Brain pericyte (primary cell): ENCODE results near the gene MRM2.

ENCODE experiments used
- DNase-seq: peaks from one replicate; pipeline ENCODE4 v3.0.0-alpha.2; 2012; ENCODE audit warnings: low read depth, low spot score

MRM2 gene

GRCh38 chr7:2203766-2204300, 38.2 kb downstream of the MRM2 start:
- no peak for DNase-seq

- DNase-seq, result no peak
These were observed 38.9 kb downstream of the MRM2 start for GRCh38 chr7:2202901-2203765.

- no peak for DNase-seq
These were observed 39.6 kb downstream of the MRM2 start for GRCh38 chr7:2202361-2202761.

DNA sequence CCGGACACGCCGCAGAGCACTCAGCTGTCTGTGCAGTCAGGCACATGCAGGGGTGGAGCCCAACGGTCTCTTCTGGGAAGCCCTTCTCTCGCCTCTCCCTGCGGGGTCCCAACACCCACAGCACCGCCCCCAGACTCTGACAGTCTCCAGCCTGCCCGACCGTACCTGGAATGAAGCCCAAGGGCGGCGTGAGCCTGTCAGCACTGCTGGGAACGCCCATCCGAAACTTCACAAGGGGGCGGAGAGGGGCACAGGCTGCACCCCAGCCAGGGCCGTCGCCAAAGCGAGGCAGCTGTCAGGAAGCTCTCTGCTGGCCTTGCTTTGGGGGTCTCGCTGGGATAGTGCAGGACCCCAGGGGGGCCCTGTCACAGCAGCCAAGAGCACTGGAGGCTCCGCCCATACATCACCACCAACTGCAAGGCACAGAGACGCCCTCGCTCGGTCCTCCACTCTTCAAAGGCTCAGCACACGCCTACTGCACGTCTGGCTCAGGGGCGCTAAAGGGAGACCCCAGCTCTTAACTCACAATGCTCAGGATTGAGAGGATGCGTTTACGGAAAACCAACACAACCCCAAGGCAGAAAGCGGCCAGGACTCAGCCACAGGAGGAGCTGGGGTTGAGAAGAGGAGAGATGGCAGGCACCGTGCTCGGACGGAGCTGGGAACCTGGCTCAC, 40.2 kb downstream of the MRM2 start:
- no peak for DNase-seq

DNA sequence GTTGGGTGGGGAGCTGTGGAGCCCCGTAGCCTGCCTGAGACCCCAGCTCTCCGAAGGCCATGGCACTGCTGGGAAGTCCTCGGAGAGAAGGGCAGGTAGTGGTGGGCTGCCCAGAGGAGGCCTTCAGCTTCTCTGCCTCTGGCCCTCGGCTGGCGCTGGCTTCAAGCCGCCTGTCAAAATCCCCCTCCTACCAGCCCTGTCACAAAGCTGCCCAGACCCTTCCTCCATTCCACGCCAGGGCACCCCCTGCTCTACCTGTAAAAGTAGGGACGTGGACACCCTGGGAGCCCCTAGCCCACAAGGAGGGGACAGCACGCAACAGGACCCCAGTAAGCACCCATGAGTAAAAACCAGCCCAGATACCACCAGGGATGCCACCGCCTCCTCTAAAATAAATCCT, 40.9 kb downstream of the MRM2 start:
- DNase-seq, result no peak

GRCh38 chr7:2200584-2200980, 41.4 kb downstream of the MRM2 start:
- DNase-seq, result no peak

GRCh38 chr7:2199956-2200583, 41.9 kb downstream of the MRM2 start:
- DNase-seq, result no peak

DNA sequence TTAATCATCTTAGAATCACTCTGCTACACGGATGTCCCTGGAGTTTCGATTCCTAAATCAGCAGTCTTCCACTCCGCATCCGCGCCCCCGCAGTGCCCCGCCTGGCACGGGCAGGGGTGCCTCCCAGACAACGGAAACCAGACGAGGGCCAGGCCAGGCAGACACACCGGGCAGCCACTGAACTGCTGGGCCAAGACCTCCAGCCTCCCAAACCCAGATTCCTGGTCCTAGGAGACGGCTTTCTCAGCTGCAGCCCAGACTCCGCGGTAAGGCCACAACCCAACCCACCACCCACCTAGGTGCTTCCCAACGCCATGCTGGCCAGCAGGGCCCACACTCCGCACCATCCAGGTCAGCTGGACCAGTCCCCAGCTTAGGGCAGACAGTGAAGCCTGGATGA, 42.5 kb downstream of the MRM2 start:
- no peak for DNase-seq

- no peak for DNase-seq
These were observed 43.2 kb downstream of the MRM2 start for GRCh38 chr7:2198760-2199159.

- no peak for DNase-seq
These were observed 43.8 kb downstream of the MRM2 start for GRCh38 chr7:2198206-2198605.

GRCh38 chr7:2197436-2198155, 44.4 kb downstream of the MRM2 start:
- DNase-seq, result no peak

- DNase-seq, result no peak
These were observed 45.3 kb downstream of the MRM2 start for GRCh38 chr7:2196381-2197378.

GRCh38 chr7:2195400-2196246, 46.4 kb downstream of the MRM2 start:
- no peak for DNase-seq

DNA sequence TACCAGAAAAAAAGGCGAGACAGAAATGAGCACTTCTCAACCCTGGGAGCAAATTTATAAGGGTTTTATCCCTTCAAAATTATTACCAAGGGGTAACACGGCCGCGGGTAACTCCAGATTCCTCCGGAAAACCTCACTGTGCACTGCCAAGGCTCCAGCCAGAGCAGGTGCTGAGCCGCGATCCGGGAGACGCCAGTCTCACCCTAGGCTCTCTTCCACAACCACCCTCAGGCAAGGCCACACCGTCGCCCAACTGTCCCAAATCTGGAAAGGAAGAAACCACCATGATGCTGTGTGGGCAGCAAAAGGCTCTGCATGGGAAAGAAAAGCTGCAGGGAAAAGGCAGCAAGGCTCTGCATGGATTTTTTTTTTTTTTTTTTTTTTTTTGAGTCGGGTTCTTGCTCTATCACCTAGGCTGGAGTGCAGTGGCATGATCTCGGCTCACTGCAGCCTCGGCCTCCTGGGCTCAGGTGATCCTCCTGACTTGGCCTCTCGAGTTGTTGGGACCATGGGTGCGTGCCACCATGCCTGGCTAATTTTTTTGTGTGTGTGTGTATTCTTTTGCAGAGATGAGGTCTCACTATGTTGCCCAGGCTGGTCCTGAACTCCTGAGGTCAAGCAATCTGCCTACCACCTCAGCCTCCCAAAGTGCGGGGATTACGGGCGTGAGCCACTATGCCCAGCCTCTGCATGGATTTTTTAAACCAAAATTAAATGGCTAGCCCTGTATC, 48.3 kb downstream of the MRM2 start:
- no peak for DNase-seq

- no peak for DNase-seq
These were observed 49.0 kb downstream of the MRM2 start for GRCh38 chr7:2192831-2193534.

DNA sequence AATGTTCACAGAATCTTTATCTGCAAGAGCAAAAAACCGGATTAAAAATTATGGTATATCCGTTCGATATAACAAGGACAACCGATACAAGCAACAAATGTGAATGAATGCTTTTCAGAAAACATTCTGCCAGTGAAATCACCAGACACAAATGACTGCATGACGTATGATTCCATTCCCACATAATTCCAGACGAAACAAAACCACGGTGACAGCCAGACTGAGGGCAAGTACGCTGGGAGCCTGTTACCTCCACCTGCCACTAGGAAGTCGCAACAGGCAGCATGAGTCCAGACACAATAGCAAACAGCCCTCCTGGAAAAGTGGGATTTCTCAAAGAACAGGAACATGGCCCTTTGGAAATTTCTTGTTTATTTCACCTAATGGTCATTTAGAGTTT, 51.0 kb downstream of the MRM2 start:
- DNase-seq, result no peak

DNA sequence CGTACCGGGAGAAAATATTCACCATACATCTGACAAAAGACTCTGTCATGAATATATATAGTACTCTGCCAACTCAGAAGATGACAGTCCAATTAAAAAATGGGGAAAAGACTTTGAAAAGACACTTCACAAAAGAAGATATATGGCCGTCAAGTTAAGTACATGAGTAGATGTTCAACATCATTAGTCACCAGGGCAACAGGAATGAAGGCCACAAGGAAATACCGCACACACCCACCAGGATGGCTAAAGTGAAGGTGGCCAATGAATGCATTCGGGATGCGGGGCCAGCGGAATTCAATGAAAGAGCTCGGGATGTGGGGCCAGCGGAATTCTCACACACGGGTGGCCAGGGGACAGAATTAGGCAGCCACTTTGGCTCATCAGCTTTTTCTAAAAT, 51.5 kb downstream of the MRM2 start:
- DNase-seq, result no peak

DNA sequence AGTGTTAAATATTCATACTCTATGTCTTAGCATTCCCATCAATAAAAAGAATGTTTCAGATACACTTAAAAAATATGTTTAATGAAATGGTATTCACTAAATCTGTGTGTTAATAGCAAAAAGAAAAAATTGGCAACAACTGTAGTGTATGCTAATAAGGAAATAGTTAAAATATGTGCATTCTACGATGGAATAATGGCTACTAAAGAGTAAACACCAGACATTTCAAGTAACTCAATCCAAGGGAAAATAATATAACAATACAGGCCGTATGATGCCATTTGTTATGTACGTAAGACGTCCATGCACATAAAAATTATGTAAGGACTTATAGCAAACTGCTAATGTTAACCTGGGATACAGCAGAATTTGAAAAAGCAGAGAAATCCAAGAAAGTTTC, 55.8 kb downstream of the MRM2 start:
- no peak for DNase-seq
